ENCODE measurements around the gene CYGB. TPM values are rescaled to one million over a fixed set of nuclear protein-coding genes. Genes with fewer than 3 reads are reported as not detected.
"Not testable (repeated sequence)": the region's sequence is repeated elsewhere in the genome, so short reads cannot be mapped to it uniquely, and the experiment has no call there.

CYGB gene
- total RNA-seq, 4 donors from 2014 or later: 2.8 to 18.2 (median 10.4) TPM

- WGBS: 79% methylated on average over 6 of the region's 7 CpGs
- H3K36me3 ChIP-seq: no peaks in the 10 kb centered on the region
- H3K9me3 ChIP-seq: no peaks in the 10 kb centered on the region
- DNase-seq (ENCODE audit: low spot score in 2 of 2): no peak
- peaks cover 6% of the 10 kb centered on the region for H3K27me3 ChIP-seq
- H3K4me1 ChIP-seq: peaks cover 50% of the 10 kb centered on the region
- no peak overlapping the region for H3K4me3 ChIP-seq
- H3K27ac ChIP-seq: no peak overlapping the region
- TF ChIP-seq POLR2AphosphoS5 (IDR thresholded peaks at IDR 0.05) (no peak), CTCF (IDR thresholded peaks at IDR 0.05) (no peak), POLR2A (IDR thresholded peaks at IDR 0.05) (no peak)
Observed at GRCh38 chr17:76534831-76535732, 2.4 kb downstream of the CYGB start.

GRCh38 chr17:76533640-76534359 is 3.7 kb downstream of the CYGB start:
- H3K36me3 ChIP-seq; H3K4me3 ChIP-seq; H3K27ac ChIP-seq; H3K27me3 ChIP-seq; H3K9me3 ChIP-seq; DNase-seq (ENCODE audit: low spot score in 2 of 2): not testable (repeated sequence)
- 95% methylated on average over 9 of the region's 9 CpGs for WGBS
- H3K4me1 ChIP-seq: peaks cover 51% of the 10 kb centered on the region

- 74% methylated on average over 8 of the region's 8 CpGs for WGBS
- peaks cover 55% of the 10 kb centered on the region for H3K4me1 ChIP-seq
- no peak overlapping the region for H3K4me3 ChIP-seq
Observed at GRCh38 chr17:76532072-76532651, 5.3 kb downstream of the CYGB start.

GRCh38 chr17:76531486-76532038 is 5.9 kb downstream of the CYGB start:
- H3K4me3 ChIP-seq: no peak overlapping the region
- H3K27ac ChIP-seq: peak overlapping the region; percentile 94
- TF ChIP-seq POLR2A (IDR thresholded peaks at IDR 0.05) (no peak), EP300 (IDR thresholded peaks at IDR 0.05) (no peak), CTCF (IDR thresholded peaks at IDR 0.05) (no peak), POLR2AphosphoS5 (IDR thresholded peaks at IDR 0.05) (no peak)
- no peaks in the 10 kb centered on the region for H3K36me3 ChIP-seq
- no peaks in the 10 kb centered on the region for H3K27me3 ChIP-seq
- H3K4me1 ChIP-seq: peaks cover 58% of the 10 kb centered on the region
- no peak for DNase-seq (ENCODE audit: low spot score in 2 of 2)
- 92% methylated on average over 10 of the region's 18 CpGs for WGBS
- no peaks in the 10 kb centered on the region for H3K9me3 ChIP-seq

More at GRCh38 chr17:76532072-76532651, 5.3 kb downstream of the CYGB start:
- Histone ChIP-seq H3K27me3 (no peaks in the 10 kb centered on the region), H3K27ac (no peak overlapping the region), H3K9me3 (no peaks in the 10 kb centered on the region), H3K36me3 (no peaks in the 10 kb centered on the region)
- DNase-seq (ENCODE audit: low spot score in 2 of 2): no peak
- TF ChIP-seq EP300 (IDR thresholded peaks at IDR 0.05) (no peak), POLR2A (IDR thresholded peaks at IDR 0.05) (no peak), CTCF (IDR thresholded peaks at IDR 0.05) (no peak), POLR2AphosphoS5 (IDR thresholded peaks at IDR 0.05) (no peak)

- no peak for DNase-seq (ENCODE audit: low spot score in 2 of 2)
- Histone ChIP-seq H3K27me3 (no peaks in the 10 kb centered on the region), H3K4me3 (no peak overlapping the region), H3K9me3 (no peaks in the 10 kb centered on the region), H3K36me3 (no peaks in the 10 kb centered on the region), H3K4me1 (peaks cover 58% of the 10 kb centered on the region), H3K27ac (peak overlapping the region; percentile 94)
- WGBS: 73% methylated on average over 8 of the region's 32 CpGs
- TF ChIP-seq POLR2AphosphoS5 (IDR thresholded peaks at IDR 0.05) (no peak), EP300 (IDR thresholded peaks at IDR 0.05) (no peak), POLR2A (IDR thresholded peaks at IDR 0.05) (no peak), CTCF (IDR thresholded peaks at IDR 0.05) (no peak)
Observed at GRCh38 chr17:76530811-76531485, 6.6 kb downstream of the CYGB start.
